Measurements from ENCODE around the gene IGFL1.
"Not testable (repeated sequence)": the region's sequence is repeated elsewhere in the genome, so short reads cannot be mapped to it uniquely, and the experiment has no call there.

Gene IGFL1

GRCh38 chr19:46218160-46218559 lies 11.4 kb upstream of the IGFL1 start:
- TF ChIP-seq CTCF (IDR thresholded peaks at IDR 0.05), result no peak
- peak; percentile 86 for DNase-seq
- H3K27me3 Mint-ChIP-seq (ENCODE audit: low read depth, poor library complexity), result peaks cover 47% of the 10 kb centered on the region
- H3K9me3 Mint-ChIP-seq, result no peaks in the 10 kb centered on the region
- H3K4me1 Mint-ChIP-seq, result no peaks in the 10 kb centered on the region
- H3K4me3 Mint-ChIP-seq, result no peak overlapping the region
- H3K36me3 Mint-ChIP-seq (ENCODE audit: low read depth), result no peaks in the 10 kb centered on the region
- H3K27ac Mint-ChIP-seq, result no peak overlapping the region

GRCh38 chr19:46220038-46220615 lies 9.4 kb upstream of the IGFL1 start:
- Mint-ChIP-seq H3K27me3 (ENCODE audit: low read depth, poor library complexity) (peaks cover 40% of the 10 kb centered on the region), H3K36me3 (ENCODE audit: low read depth) (no peaks in the 10 kb centered on the region), H3K4me3 (no peak overlapping the region), H3K9me3 (no peaks in the 10 kb centered on the region), H3K27ac (no peak overlapping the region), H3K4me1 (no peaks in the 10 kb centered on the region)
- DNase-seq, result no peak
- TF ChIP-seq CTCF (IDR thresholded peaks at IDR 0.05), result no peak

GRCh38 chr19:46221152-46221551 lies 8.4 kb upstream of the IGFL1 start:
- Mint-ChIP-seq H3K36me3 (ENCODE audit: low read depth) (no peaks in the 10 kb centered on the region), H3K4me1 (no peaks in the 10 kb centered on the region), H3K9me3 (no peaks in the 10 kb centered on the region), H3K27ac (no peak overlapping the region), H3K27me3 (ENCODE audit: low read depth, poor library complexity) (peaks cover 47% of the 10 kb centered on the region), H3K4me3 (no peak overlapping the region)
- no peak for TF ChIP-seq CTCF (IDR thresholded peaks at IDR 0.05)
- no peak for DNase-seq

- peak; percentile 38 for DNase-seq
- Mint-ChIP-seq H3K4me3 (no peak overlapping the region), H3K27ac (no peak overlapping the region), H3K27me3 (ENCODE audit: low read depth, poor library complexity) (peaks cover 52% of the 10 kb centered on the region), H3K36me3 (ENCODE audit: low read depth) (no peaks in the 10 kb centered on the region), H3K9me3 (no peaks in the 10 kb centered on the region), H3K4me1 (no peaks in the 10 kb centered on the region)
- TF ChIP-seq CTCF (IDR thresholded peaks at IDR 0.05), result no peak
Measured at GRCh38 chr19:46221981-46222610, 7.4 kb upstream of the IGFL1 start.

- peaks cover 47% of the 10 kb centered on the region for H3K27me3 Mint-ChIP-seq (ENCODE audit: low read depth, poor library complexity)
- not testable (repeated sequence) for DNase-seq; H3K27ac Mint-ChIP-seq; H3K4me3 Mint-ChIP-seq; H3K36me3 Mint-ChIP-seq (ENCODE audit: low read depth); H3K4me1 Mint-ChIP-seq; H3K9me3 Mint-ChIP-seq
Measured at GRCh38 chr19:46223787-46224186, 5.8 kb upstream of the IGFL1 start.

- H3K4me3 Mint-ChIP-seq, result no peak overlapping the region
Measured at GRCh38 chr19:46224773-46225172, 4.8 kb upstream of the IGFL1 start.

More at GRCh38 chr19:46224773-46225172, 4.8 kb upstream of the IGFL1 start:
- no peak for DNase-seq
- Mint-ChIP-seq H3K27me3 (ENCODE audit: low read depth, poor library complexity) (peaks cover 49% of the 10 kb centered on the region), H3K27ac (no peak overlapping the region), H3K36me3 (ENCODE audit: low read depth) (no peaks in the 10 kb centered on the region), H3K4me1 (no peaks in the 10 kb centered on the region), H3K9me3 (no peaks in the 10 kb centered on the region)
- no peak for TF ChIP-seq CTCF (IDR thresholded peaks at IDR 0.05)
